HCT116 (cell line): ENCODE measurements around the gene KRTAP16-1. TPM values are rescaled to one million over a fixed set of nuclear protein-coding genes. Genes with fewer than 3 reads are reported as not detected.

Experiments
- ATAC-seq: fragments of 200-7000 bp; cut with Tn5 transposase; 2 replicates; pipeline ENCODE4 v1.9.1; 2020; ENCODE audit warnings: mild to moderate bottlenecking, moderate library complexity
- BruUV-seq: library from RNA; stranded (reverse); fragments of 400-500 nt; replicated peaks from 2 replicates; lab custom pipeline; 2021; lab: Mats Ljungman, UMichigan
- CTCF ChIA-PET: fragments of 300-600 bp; sonication (Branson Sonifier 250); formaldehyde crosslinking; loops from one replicate; lab custom pipeline; 2021; ENCODE audit warnings: antibody characterized with exemption; lab: Charles Lee
- POLR2A ChIA-PET: fragments of 300-600, 350-600 bp; sonication (Branson Sonifier 250); formaldehyde crosslinking; loops from one replicate; lab custom pipeline; 2021; ENCODE audit warnings: antibody characterized with exemption; lab: Charles Lee
- RAD21 ChIA-PET, 2 experiments: fragments of 300-600 bp; sonication (Branson Sonifier 250); formaldehyde crosslinking; loops; one replicate each; lab custom pipeline; 2023; ENCODE audit warnings: low total read pairs in 2 of 2; ENCODE audit not compliant: uncharacterized antibody in 2 of 2, unreplicated experiment in 2 of 2, low non-redundant PET in 1 of 2; lab: Charles Lee
- DNase-seq: peaks from one replicate; pipeline ENCODE4 v3.0.0-alpha.2; 2010; ENCODE audit warnings: low read depth, low spot score
- H2AFZ ChIP-seq: fragments of 200-600 bp; shearing (Covaris generic), sonication (generic); 2 replicates; pipeline ENCODE4 v1.6.1; 2017; ENCODE audit warnings: low read depth, mixed run types, mixed read lengths, antibody characterized with exemption, low read length; ENCODE audit not compliant: poor library complexity, severe bottlenecking
- H3K27ac ChIP-seq: 2 replicates; pipeline ENCODE4 v1.5.1; 2012; ENCODE audit warnings: low read depth, low read length
- H3K27me3 ChIP-seq: fragments of 200-600 bp; sonication (generic); 2 replicates; pipeline ENCODE4 v1.6.1; 2016; ENCODE audit warnings: mixed run types, low read length, mixed read lengths; ENCODE audit not compliant: insufficient read depth
- H3K36me3 ChIP-seq, 2 experiments: fragments of 200-500 bp in 1 of 2; fragments of 200-600 bp in 1 of 2; sonication (Bioruptor generic) in 1 of 2; sonication (generic) in 1 of 2; 2 replicates each; pipeline versions ENCODE4 v1.5.1 to v1.6.1; 2014 to 2016; ENCODE audit warnings: low read length in 2 of 2, inconsistent platforms in 1 of 2, mixed read lengths in 1 of 2, mixed run types in 1 of 2; ENCODE audit not compliant: insufficient read depth in 2 of 2, control insufficient read depth in 1 of 2
- H3K4me1 ChIP-seq, 2 experiments: fragments of 200-600 bp in 1 of 2; sonication (generic) in 1 of 2; 2 replicates each; pipeline versions ENCODE4 v1.5.1 to v1.6.1; 2012 to 2017; ENCODE audit warnings: low read length in 2 of 2, inconsistent platforms in 1 of 2, mild to moderate bottlenecking in 1 of 2, mixed read lengths in 1 of 2, mixed run types in 1 of 2, moderate library complexity in 1 of 2; ENCODE audit not compliant: insufficient read depth in 2 of 2, control insufficient read depth in 1 of 2
- H3K4me2 ChIP-seq: fragments of 200-600 bp; sonication (generic); 2 replicates; pipeline ENCODE4 v1.6.1; 2017; ENCODE audit warnings: mixed run types, low read length, mixed read lengths
- H3K4me3 ChIP-seq, 2 experiments: fragments of 200-600 bp in 1 of 2; sonication (generic) in 1 of 2; replicated peaks in 1 of 2; 2 replicates each; pipeline ENCODE4 v1.5.1; 2011 to 2016; ENCODE audit warnings: low read length in 2 of 2, control low read depth in 1 of 2, low read depth in 1 of 2, mild to moderate bottlenecking in 1 of 2, mixed read lengths in 1 of 2, mixed run types in 1 of 2
- H3K79me2 ChIP-seq: fragments of 200-600 bp; sonication (generic); 2 replicates; pipeline ENCODE4 v1.6.1; 2017; ENCODE audit warnings: mild to moderate bottlenecking, mixed run types, low read length, moderate library complexity, mixed read lengths; ENCODE audit not compliant: insufficient read depth
- H3K9ac ChIP-seq: fragments of 200-600 bp; sonication (generic); 2 replicates; pipeline ENCODE4 v1.6.1; 2016; ENCODE audit warnings: low read length, mixed read lengths
- H3K9me2 ChIP-seq: fragments of 200-600 bp; sonication (generic), shearing (Covaris generic); 2 replicates; pipeline ENCODE4 v1.6.1; 2017; ENCODE audit warnings: mixed run types, mild to moderate bottlenecking, moderate library complexity; ENCODE audit not compliant: insufficient read depth
- H3K9me3 ChIP-seq, 2 experiments: fragments of 200-500 bp in 1 of 2; fragments of 200-600 bp in 1 of 2; sonication (Bioruptor generic) in 1 of 2; sonication (generic) in 1 of 2; 2 replicates each; pipeline ENCODE4 v1.6.1; 2014 to 2017; ENCODE audit warnings: low read length in 2 of 2, mixed read lengths in 2 of 2, inconsistent platforms in 1 of 2, low read depth in 1 of 2, mild to moderate bottlenecking in 1 of 2, mixed run types in 1 of 2, moderate library complexity in 1 of 2; ENCODE audit not compliant: control insufficient read depth in 1 of 2, insufficient read depth in 1 of 2
- H4K20me1 ChIP-seq: fragments of 200-600 bp; sonication (generic), shearing (Covaris generic); 2 replicates; pipeline ENCODE4 v1.6.1; 2017; ENCODE audit warnings: mixed run types, mild to moderate bottlenecking, moderate library complexity; ENCODE audit not compliant: insufficient read depth
- CEBPB ChIP-seq: IDR thresholded peaks from 2 replicates; pipeline ENCODE4 v1.6.1; 2012; ENCODE audit warnings: low read depth
- EZH2phosphoT487 ChIP-seq: fragments of 200-600 bp; IDR thresholded peaks from 2 replicates; pipeline ENCODE4 v1.6.1; 2018; ENCODE audit warnings: antibody characterized with exemption, borderline replicate concordance
- FOSL1 ChIP-seq: IDR thresholded peaks from 2 replicates; pipeline ENCODE4 v1.6.1; 2012; ENCODE audit warnings: low read depth
- SIN3A ChIP-seq: IDR thresholded peaks from 2 replicates; pipeline ENCODE4 v1.6.1; 2012; ENCODE audit warnings: low read depth
- ZFX ChIP-seq: fragments of 450-650 bp; IDR thresholded peaks from 2 replicates; pipeline ENCODE4 v1.6.1; 2017
- ZNF274 ChIP-seq: fragments of 200-500 bp; sonication (Bioruptor generic); IDR thresholded peaks from 2 replicates; pipeline ENCODE4 v1.6.1; 2014; ENCODE audit warnings: mild to moderate bottlenecking, low read depth, low read length, inconsistent platforms
- intact Hi-C: fragments of 100-400 bp; cut with micrococcal nuclease; formaldehyde crosslinking; loops from 2 replicates; pipeline ENCODE4 v1.10.0; 2022
- total RNA-seq: library from RNA; stranded (reverse); gene quantifications from one replicate; pipeline ENCODE4 v1.2.1, GENCODE V29; 2021; ENCODE audit not compliant: unreplicated experiment
- TF ChIP-seq, protein P1 (sequence below): IDR thresholded peaks from 2 replicates; pipeline ENCODE4 v1.6.1; 2012

The KRTAP16-1 gene
- total RNA-seq, 1 experiment from 2014 or later, result not detected

DNA sequence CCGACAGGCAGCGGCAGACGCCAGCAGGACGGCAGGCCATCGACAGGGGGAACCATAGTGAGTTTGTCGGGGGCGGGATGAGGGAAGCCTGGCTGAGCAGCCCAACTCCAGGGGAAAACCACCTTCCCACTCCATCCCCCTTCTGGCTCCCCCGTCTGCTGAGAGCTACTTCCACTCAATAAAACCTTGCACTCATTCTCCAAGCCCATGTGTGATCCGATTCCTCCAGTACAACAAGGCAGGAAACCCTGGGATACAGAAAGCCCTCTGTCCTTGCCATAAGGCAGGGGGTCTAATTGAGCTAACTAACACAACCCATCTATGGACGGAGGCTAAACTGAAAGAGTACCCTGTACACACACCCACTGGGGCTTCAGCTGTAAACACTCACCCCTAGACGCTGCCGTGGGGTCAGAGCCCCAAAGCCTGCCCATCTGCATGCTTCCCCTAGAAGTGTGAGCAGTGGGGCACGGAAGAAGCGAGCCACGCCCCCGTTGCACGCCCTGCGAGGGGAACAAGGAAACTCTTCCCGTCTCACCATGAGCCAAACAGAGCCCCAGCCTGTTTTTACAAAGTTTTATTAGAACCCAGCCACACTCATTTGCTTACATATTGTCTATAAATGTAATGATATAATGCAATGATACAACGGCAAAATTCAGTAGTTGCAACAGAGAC lies 10.5 kb downstream of the KRTAP16-1 start:
- Histone ChIP-seq H3K36me3 (no peaks in the 10 kb centered on the region), H3K4me2 (no peak overlapping the region), H3K79me2 (no peaks in the 10 kb centered on the region), H3K9ac (no peak overlapping the region)
- no peak for DNase-seq
- intact Hi-C loops, result no loop called here
- BruUV-seq, result no TSS peak
- TF ChIP-seq EZH2phosphoT487 (no peak), ZNF274 (no peak), SIN3A (no peak)
- TF ChIP-seq, protein P1, sequence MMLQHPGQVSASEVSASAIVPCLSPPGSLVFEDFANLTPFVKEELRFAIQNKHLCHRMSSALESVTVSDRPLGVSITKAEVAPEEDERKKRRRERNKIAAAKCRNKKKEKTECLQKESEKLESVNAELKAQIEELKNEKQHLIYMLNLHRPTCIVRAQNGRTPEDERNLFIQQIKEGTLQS, result no peak
- TF ChIP-seq, all 23 proteins: peak for 0
- H3K9me2 ChIP-seq, result no peaks in the 10 kb centered on the region
- no peaks in the 10 kb centered on the region for H3K27me3 ChIP-seq
- H3K9me3 ChIP-seq, result peaks cover 0 to 14% of the 10 kb centered on the region in 2 experiments; a peak in 1 of 4 replicates
- no peak for ATAC-seq
- no peak overlapping the region for H2AFZ ChIP-seq
- H3K4me1 ChIP-seq, result no peaks in the 10 kb centered on the region
- CTCF ChIA-PET, result no interaction called here
- H3K27ac ChIP-seq, result no peak overlapping the region
- RAD21 ChIA-PET, result no interaction called here
- H4K20me1 ChIP-seq, result no peaks in the 10 kb centered on the region
- POLR2A ChIA-PET, result no interaction called here
- H3K4me3 ChIP-seq, result no peak overlapping the region

DNA sequence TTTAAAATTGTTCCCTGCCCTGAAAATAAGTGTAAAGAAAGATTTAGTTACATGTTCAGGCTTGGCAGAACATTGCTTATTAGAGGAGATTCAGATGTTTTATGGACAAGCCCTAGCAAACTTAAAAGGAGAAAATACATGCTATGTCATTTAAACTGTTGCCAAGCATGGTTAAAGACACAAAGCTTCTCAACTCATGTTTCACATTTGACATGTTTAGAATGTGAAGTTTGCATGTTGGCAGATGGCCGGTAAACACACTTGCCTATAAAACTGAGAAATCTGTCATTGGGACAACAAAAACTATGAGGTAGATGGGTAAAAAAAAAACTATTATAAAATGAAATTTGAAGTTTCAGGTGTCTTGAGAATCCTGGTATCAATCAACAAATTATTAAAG lies 12.3 kb downstream of the KRTAP16-1 start:
- no peaks in the 10 kb centered on the region for H3K27me3 ChIP-seq
- H3K4me1 ChIP-seq, result no peaks in the 10 kb centered on the region
- no peaks in the 10 kb centered on the region for H3K79me2 ChIP-seq
- no peak overlapping the region for H3K27ac ChIP-seq
- ChIA-PET RAD21 (no interaction called here), CTCF (no interaction called here), POLR2A (no interaction called here)
- DNase-seq, result no peak
- H4K20me1 ChIP-seq, result no peaks in the 10 kb centered on the region
- no peaks in the 10 kb centered on the region for H3K36me3 ChIP-seq
- no peak overlapping the region for H3K4me2 ChIP-seq
- intact Hi-C loops, result no loop called here
- H3K9ac ChIP-seq, result no peak overlapping the region
- no peaks in the 10 kb centered on the region for H3K9me2 ChIP-seq
- no peak for ATAC-seq
- H3K9me3 ChIP-seq, result peaks cover 0 to 14% of the 10 kb centered on the region in 2 experiments; a peak in 1 of 4 replicates
- no peak overlapping the region for H2AFZ ChIP-seq
- BruUV-seq, result no TSS peak
- no peak overlapping the region for H3K4me3 ChIP-seq
- TF ChIP-seq FOSL1 (no peak), CEBPB (no peak), ZFX (no peak)
